HG03039 (cell line): Measurements from ENCODE around the gene PACRG.

Experiments
- ATAC-seq: cut with Tn5 transposase; IDR thresholded peaks from one replicate; pipeline ENCODE4 v1.9.1; 2021; ENCODE audit warnings: mild to moderate bottlenecking, moderate library complexity; ENCODE audit not compliant: unreplicated experiment

The PACRG gene

DNA sequence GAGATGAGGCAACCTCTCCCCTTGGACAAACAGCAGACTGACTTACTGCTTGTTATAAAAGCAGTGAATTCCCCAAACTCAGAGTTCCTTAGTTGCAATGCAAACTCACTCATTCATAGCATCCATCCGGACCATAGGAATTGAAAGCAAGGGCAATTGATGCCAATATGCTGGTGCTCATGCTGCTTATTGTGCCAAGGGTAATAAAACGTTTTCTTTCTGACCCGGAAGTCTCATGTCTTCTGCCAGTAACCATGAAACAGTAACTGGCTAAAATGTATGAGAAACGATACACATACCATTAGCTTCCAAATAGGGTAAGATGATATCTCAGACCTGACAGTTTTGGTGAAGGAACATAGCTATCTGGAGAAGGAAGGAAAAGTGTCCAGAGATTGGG lies 18.3 kb upstream of the PACRG start:
- no peak for ATAC-seq

DNA sequence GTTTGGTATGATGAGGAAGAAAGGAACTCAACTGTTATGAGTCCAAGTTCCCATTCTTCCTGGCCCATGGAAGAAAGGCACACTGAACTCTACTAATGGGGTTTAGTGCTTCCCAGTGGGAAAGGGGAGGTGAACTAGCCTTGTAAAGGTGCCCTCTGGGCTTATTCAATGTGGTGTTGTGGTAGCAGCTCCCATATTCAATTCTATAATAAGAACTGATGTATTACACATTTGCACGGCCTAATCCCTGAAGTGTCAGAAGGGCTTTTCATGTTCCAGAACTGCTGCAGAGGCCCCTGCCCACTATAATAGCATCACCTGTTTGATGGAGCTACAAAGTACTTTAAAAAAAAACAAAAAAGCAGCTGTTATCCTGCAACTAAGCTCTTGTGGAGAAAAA lies 17.4 kb upstream of the PACRG start:
- no peak for ATAC-seq

DNA sequence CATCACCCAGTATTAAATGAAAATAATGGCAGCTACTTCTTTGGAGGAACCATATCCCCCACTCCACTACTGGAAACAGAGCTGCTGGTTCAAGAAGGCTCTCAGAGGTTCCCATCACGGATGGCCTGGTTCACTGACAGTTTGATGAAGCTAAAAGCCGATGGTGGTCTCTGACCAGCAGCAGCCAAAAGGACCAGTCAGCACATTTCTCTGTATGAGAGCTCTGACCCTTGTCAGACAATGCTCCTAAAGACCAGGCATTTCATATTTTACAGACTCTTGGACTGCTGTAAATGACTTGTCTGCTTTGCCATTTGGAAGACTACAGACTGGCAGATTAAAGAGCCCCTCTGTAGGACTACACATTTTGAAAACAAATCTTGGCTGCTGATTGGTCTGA lies 16.8 kb upstream of the PACRG start:
- ATAC-seq, result no peak

DNA sequence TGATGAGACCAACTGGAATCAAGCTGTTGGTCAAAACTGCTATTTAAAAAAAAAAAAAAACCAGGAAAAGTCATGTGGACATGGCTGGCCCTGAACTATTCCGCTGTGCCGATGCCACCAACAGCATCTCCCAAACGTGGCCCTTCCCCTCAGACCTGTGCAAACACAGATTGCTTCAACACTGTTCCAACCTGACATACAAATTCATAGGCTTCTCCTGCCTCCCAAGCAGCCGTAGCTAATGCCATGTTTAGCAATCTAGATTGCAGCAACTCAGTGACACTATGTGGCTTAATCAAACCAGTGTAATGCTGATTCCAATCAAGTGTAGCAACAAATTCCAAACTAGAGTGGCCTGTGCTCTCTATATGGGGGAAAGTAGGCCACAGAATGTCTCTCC lies 16.4 kb upstream of the PACRG start:
- no peak for ATAC-seq

DNA sequence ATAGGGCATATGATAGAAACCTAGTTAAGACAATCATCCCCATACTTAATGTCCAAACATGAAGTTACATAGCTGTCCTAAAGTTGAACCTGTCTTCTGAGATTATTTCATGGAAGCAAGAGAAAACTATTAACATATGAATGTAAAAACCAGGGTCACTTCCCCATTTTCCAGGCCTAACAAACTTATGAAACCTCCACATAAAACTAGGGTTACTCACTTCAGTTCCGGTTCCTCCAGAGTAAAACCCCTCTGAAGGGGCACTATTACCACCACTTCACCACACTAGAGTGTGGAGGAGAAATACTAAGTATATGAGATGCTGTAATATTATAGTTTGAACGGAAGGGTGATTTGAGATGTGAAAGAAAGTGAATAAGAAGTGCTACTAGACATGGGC lies 15.1 kb upstream of the PACRG start:
- no peak for ATAC-seq

DNA sequence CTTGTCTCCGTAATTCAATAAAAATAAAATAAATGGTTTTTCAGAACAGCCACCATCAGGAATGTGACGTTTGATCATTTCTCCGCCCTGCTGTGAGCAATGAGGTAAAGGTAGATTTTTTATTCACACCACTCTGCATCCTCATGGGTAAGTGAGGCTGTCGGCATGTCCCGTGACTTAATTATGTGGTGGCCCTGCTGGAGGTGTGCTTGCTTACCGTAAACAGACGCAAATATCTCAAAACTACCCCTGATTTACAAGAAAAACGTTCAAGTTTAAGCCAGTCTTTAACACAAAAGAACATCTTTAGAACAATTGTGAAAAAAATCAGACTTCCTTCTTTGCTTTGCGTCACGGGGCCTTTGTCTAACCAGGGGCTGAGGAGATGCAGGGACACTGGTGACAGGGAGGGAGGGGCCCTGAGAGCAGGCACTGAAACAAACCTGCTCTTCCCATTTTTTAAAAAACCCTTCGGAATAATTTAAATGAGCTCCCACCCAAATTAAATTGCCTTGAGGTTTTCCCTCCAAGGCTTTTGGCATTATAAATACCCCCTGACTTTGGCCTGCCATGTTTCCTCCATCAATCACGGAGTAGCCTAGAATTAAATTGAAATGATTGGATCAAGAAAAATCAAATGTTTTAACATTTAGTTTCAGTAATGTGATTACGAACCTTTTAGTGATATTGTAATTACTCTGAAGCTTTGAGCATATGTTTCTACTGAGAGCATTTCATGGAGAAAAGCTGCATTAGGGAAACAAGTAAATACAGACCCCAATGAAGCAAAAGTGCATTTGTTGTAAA lies 13.6 kb upstream of the PACRG start:
- no peak for ATAC-seq

DNA sequence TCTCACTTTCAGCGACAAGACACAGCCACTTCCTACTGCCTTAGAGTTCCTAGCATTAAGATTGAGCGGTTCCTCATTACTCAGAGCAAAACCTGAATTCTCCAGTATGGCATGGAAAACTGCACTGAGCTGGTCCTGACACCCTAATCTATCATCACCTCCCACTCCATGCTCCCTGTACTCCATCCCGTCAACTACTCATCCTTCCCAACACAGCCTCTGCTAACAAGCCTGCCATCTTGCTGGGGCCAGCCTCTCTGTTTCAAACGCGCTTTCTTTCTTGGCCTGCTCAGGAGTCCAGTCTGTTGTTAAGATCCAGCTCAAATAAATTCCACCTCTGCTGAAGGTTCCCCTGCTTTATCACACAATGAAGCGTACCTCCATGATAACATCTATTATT lies 12.2 kb upstream of the PACRG start:
- no peak for ATAC-seq

DNA sequence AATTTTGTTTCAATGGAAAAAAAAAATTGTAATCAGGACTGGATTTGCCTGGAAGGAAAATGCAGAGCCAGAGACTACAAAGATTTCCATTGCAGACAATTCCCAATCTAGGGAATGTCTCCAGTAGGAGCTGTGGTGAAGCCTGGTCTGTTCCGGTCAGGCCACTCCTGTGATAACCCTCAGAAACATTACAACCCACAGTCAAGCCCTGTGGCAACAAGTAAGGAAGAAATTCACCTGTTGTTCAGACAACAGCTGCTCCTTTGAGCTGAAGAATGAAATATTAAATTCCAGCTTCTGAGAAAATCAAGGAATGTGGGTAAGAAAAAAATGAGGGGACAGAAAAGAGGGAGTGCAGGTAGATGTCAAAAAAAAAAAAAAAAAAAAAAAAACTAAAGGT lies 8.2 kb upstream of the PACRG start:
- no peak for ATAC-seq

DNA sequence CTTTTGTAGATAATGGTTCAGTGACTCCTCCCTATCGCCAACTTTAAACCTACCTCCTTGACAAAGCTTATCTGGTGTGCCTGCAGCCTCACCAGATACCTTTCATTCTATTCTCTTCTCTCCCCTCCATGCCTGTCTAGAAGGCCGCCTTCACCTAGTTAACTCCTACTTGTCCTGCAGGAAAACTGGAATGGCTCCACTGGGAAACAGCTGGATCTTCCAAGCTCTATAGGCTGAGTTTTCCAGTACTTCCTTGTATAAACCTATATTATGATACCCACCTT lies 6.4 kb upstream of the PACRG start:
- ATAC-seq, result no peak

DNA sequence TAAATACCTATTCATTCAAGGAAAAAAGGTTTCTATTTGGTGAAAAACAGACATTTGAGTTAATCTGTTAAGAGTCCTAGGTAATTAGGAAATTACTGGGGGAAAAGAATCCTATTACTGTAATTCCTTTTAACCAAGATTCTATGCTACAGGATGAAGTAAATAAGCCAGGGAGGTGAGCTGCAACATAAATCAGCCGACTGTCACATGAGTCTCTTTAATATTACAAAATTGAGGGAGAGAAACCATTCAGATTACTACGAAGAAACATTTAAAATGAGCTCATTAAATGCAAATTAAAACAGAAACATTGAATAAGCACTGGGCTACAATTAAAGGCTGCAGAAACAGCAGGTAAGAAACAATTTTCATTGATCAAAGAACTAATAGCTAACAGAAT lies 5.5 kb upstream of the PACRG start:
- ATAC-seq, result no peak

DNA sequence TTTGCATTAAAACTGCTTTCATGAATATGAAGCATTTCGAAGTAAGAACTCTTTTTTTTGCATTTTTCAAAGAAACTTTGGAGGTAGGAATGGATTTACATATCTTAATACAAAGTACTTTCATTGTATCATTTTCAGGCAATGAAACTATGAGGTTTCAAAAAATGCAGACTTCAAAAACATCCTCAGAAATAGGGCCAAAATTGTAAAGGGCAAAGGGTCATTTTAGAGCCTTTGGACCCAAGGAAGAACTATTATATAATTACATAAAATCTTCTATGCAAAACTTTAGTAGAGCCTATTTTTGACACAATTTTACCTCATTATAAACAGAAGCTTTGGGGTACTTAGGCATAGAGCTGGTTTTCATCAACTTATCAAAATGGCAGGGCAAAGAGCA lies 5.1 kb upstream of the PACRG start:
- ATAC-seq, result no peak

DNA sequence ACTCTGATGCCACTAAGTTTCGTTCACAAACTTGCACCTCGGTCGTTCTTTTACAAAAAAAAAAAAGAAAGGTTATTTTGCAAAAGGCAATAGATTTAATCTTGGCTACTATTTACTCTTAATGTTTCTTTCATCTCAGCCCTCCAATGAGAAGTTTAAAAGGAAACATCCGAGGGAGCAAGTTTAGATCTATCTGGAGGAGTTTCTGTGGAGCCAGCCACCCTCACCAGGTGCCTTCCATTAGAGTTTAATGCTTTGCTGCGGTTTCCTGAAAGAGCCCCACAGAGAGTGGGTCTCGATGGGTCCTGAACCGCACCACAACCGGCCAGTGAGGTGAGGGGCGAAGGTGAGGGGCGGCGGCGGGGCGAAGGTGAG lies 840 bp upstream of the PACRG start:
- no peak for ATAC-seq

DNA sequence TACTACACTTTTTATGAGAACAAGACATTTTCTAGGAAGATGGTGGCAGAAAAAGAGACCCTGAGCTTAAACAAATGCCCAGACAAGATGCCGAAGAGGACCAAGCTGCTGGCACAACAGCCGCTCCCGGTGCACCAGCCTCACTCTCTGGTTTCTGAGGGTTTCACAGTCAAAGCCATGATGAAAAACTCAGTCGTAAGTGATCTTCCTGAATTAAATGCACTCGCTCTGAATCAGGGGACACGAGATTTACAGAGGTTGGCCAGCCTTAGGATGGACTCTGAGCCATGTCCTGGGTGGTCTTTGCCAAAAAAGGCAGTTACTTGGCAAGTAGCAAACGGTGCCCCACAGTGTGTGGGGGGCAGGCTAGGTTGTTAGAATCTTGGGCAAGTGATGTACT lies 423 bp downstream of the PACRG start:
- ATAC-seq, result no peak

DNA sequence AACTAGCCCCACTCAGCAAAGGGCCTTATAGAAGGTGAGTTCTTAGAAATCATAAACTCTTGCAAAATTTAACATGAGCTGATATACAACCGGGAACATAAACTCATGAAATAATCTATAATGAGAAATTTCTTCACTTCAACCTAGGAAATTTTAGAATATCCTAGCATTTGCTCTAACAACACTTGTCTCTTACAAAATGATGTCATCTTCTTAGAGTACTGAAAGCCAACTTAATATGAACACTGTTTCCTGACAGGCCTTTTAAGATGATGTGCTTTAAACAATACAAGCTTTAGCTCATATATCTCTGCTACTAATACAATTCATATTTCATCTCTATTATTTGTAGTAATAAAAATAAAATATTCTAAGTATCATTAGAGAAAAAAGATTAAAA lies 932 bp downstream of the PACRG start:
- no peak for ATAC-seq

DNA sequence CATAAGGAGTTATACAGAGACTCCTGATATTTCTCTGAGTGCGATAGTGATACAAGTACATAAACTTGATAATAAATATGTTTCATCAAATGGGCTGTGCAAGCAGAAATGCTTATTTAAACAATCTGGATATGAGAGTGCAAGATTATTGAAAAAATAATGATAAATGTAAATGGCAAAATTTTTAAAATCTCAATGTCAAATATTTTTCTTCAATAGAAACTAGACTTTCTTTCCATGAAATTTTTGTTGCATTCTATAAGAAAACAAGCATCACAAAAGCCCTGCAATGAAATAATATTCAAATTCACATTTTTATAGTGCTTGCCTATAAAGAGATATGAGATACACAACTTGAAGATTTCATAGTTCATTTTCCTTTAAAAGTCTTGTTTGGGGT lies 2.7 kb downstream of the PACRG start:
- ATAC-seq, result no peak

DNA sequence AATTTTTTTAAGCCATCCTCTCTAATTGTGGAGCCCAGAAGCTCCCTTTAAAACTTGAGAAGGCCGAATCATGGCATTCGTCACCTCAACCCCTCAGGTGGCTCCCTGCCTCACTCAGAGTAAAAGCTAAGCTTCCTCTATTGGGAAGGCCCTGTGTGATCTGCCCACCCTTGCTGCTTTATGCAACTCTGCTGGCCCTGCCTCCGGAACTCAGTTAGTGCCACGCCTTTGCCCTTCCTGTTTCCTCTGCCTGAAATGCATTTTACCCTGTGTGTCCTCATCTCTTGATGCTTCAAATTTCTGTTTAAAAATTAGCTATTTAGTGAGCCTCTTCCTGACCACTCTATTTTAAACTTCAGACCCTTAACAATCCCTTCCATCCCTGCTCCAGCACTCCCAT lies 5.7 kb downstream of the PACRG start:
- no peak for ATAC-seq

DNA sequence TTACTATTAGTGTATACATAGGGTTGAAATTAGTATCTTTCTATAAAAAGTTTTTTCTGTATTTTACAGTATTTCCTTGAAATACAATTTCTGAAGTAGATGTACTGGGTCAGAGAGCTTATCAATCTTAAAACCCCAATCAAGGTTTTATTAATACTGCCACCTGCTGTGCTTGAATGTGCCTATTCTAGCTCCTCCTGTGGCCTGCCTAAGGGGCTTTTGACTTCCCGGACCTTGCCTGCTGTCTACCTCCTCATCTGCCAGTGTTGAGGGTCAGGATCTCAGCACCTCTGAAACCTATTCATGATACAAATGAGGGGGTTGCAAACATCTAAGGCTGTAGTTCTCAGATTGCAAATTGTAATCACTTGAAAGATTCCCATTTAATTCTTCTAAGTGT lies 9.2 kb downstream of the PACRG start:
- ATAC-seq, result no peak

DNA sequence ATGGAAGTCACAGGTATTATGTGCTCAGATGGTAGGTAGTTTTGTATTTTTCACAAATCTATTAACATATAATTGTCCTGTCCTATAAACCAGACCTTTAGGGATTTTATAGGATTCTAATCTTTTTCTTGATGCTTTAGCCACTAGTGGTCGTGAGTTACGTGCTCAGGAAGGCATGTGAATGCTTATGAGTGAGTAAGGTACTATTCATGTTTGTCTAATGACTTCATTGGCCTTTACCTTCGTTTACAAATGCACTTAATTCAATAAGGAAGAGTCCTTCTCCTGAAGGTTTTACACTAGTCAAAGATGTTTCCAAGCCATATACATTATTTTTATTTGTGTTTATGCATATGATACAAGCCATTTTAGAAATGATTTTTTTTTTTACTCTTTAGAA lies 23.0 kb downstream of the PACRG start:
- ATAC-seq, result no peak

DNA sequence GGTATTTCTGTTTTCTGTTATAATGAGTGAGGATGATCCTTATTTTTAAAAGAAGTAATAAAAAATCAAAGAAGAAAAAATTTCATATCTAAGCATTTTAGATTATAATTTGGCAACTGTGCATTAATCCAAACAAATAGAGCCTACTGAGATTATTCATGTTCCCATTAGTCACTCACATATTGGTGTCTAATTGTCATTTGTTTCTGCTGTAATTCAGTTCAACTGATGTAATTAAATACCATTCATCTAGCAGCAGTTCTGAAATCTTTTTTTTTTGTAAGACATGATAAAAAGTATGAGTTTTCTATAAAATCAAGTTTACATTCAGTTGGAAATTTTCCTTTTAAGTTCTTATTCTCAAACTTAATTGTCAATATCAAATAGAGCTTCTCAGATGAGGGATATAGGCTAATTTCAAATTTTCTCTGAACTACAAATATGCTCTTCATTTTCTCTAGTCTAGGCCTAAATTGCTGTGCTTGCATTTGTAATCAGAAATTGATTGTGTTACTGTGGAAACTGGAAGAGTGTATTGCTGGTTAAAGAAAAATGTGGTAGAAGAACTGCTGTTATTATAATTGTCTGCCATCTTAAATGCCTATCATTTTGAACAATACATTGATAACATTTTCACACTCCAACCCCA lies 23.6 kb downstream of the PACRG start:
- ATAC-seq, result no peak

DNA sequence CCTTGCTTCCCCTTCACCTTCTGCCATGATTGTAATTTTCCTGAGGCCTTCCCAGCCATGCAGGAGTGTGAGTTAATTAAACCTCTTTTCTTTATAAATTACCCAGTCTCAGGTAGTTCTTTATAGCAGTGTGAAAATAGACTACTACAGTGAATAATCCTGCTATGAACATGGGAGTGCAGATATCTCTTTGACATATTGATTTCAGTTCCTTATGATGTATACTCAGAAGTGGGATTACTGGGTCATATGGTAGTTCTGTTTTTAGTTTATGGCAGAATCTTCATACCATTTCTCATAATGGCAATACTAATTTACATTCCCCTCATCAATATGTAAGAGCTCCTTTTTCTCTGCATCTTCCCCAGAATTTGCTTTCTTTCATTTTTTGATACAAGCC lies 26.0 kb downstream of the PACRG start:
- no peak for ATAC-seq

DNA sequence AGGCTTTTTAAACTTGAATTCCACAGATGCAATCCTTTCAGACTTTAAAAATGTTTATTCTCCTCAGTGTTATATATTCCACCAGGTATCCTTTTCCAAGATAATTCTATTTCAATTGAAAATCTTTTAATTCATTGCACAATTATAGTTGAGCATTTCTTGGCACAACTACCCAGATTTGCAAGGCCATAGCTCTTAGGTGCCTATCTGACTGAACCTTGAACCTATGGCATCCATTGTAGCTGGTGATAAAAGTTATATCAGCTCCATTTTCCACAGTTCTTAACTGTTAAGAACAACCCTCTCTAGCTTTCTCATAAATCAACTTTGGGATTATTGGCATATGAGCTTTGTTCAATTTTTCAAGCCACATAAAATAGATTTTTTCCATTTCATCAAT lies 42.4 kb downstream of the PACRG start:
- no peak for ATAC-seq

DNA sequence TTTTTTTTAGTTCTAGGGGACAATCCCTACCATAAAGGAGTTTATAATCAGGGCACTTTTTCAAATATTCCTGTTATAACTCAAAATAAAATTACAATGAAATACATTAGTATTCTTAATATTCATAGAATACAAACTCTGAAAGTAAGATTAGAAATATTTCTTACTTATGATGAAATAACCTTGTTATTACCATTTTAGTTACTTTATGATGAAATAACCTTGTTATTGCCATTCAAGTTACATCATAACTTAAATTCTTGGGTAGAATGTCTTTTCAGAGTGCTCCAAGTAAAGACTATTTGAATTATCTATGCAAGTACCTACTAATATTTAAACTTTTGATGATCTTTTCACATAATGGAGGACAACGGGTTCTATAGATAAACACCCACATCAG lies 43.2 kb downstream of the PACRG start:
- no peak for ATAC-seq

DNA sequence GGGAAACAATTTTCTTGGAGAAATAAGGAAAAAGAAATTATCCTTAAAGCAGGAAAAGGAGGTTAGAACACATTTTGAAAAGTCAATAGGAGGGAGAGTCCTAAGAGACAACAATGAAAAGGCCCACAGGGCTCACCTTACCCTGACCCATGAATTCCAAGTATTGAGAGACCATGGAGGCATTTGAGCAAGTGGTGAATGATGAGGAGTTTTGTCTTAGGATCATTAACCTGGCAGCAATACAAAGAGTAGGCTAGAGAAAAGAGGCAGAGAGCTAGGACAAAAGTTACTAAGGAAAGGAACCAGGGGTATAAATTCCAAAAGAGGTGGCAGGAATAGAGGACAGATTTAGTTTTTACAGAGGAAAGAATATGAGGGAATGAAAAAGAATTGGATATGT lies 44.7 kb downstream of the PACRG start:
- no peak for ATAC-seq
